OCI-LY7 (cell line): ENCODE results near the gene SUCNR1.

ENCODE experiments used
- CTCF ChIP-seq: fragments of 200-600 bp; sonication (generic); conservative IDR thresholded peaks from 2 replicates; pipeline ENCODE4 v1.5.1; 2014; ENCODE audit warnings: mild to moderate bottlenecking, antibody characterized with exemption, low read length, moderate library complexity, mixed read lengths
- EZH2phosphoT487 ChIP-seq: fragments of 200-600 bp; sonication (generic); IDR thresholded peaks from 2 replicates; pipeline ENCODE4 v1.6.1; 2018; ENCODE audit warnings: low read depth, borderline replicate concordance, mild to moderate bottlenecking, mixed run types, antibody characterized with exemption, low read length, moderate library complexity, mixed read lengths

GRCh38 chr3:151838574-151839312, 34.7 kb upstream of the SUCNR1 start:
- TF ChIP-seq CTCF: peak; percentile 95
- no peak for TF ChIP-seq EZH2phosphoT487
